Right renal pelvis (tissue), 4 donors: ENCODE measurements around the gene KRT3. TPM values are rescaled to one million over a fixed set of nuclear protein-coding genes. Genes with fewer than 3 reads are reported as not detected.

Source experiments
- DNase-seq, 4 donors: peaks; one replicate each; pipeline ENCODE4 v3.0.0-alpha.2; 2013; ENCODE audit warnings: low read depth in 4 of 4, low spot score in 3 of 4, missing footprints in 1 of 4
- polyA plus RNA-seq, 4 donors: library from polyadenylated mRNA; unstranded; fragments of 120-200 nt; gene quantifications; one replicate each; pipeline ENCODE4 v1.2.1, GENCODE V29; 2013; ENCODE audit not compliant: insufficient read length in 4 of 4

The KRT3 gene
- polyA plus RNA-seq, 4 donors, result not detected

- DNase-seq, result no peak
Observed at GRCh38 chr12:52828156-52828555, 32.2 kb upstream of the KRT3 start.

GRCh38 chr12:52827499-52828090, 31.7 kb upstream of the KRT3 start:
- DNase-seq, result no peak

GRCh38 chr12:52826611-52827498, 30.9 kb upstream of the KRT3 start:
- DNase-seq, result no peak

- no peak for DNase-seq
Observed at GRCh38 chr12:52825961-52826360, 30.0 kb upstream of the KRT3 start.

- DNase-seq, result no peak
Observed at GRCh38 chr12:52824741-52825410, 29.0 kb upstream of the KRT3 start.

GRCh38 chr12:52823761-52824450, 28.0 kb upstream of the KRT3 start:
- no peak for DNase-seq

- no peak for DNase-seq
Observed at GRCh38 chr12:52822771-52823510, 27.0 kb upstream of the KRT3 start.

GRCh38 chr12:52821826-52822660, 26.1 kb upstream of the KRT3 start:
- DNase-seq, result no peak

- no peak for DNase-seq
Observed at GRCh38 chr12:52821071-52821730, 25.3 kb upstream of the KRT3 start.

- DNase-seq, result no peak
Observed at GRCh38 chr12:52820521-52820920, 24.6 kb upstream of the KRT3 start.

GRCh38 chr12:52819731-52820510, 24.0 kb upstream of the KRT3 start:
- DNase-seq, result no peak

GRCh38 chr12:52818887-52819420, 23.0 kb upstream of the KRT3 start:
- DNase-seq, result no peak

GRCh38 chr12:52818388-52818787, 22.5 kb upstream of the KRT3 start:
- DNase-seq, result no peak

- DNase-seq, result no peak
Observed at GRCh38 chr12:52817699-52818238, 21.9 kb upstream of the KRT3 start.

- no peak for DNase-seq
Observed at GRCh38 chr12:52817003-52817698, 21.2 kb upstream of the KRT3 start.

- no peak for DNase-seq
Observed at GRCh38 chr12:52815676-52816588, 20.0 kb upstream of the KRT3 start.
